NT2/D1 (cell line): ENCODE results near the gene PAGE4.

Source experiments
- DNase-seq: peaks from one replicate; pipeline ENCODE4 v3.0.0-alpha.2; 2011; ENCODE audit warnings: low read depth, low spot score
- H3K27me3 ChIP-seq: 2 replicates; pipeline ENCODE4 v1.6.0; 2011; ENCODE audit warnings: mild to moderate bottlenecking; ENCODE audit not compliant: insufficient read length, insufficient read depth
- H3K36me3 ChIP-seq: 2 replicates; pipeline ENCODE4 v1.6.1; 2011; ENCODE audit warnings: mild to moderate bottlenecking, low read length, mixed read lengths; ENCODE audit not compliant: insufficient read depth, insufficient read length
- H3K4me1 ChIP-seq: 2 replicates; pipeline ENCODE4 v1.5.1; 2011; ENCODE audit not compliant: insufficient read depth, insufficient read length
- H3K4me3 ChIP-seq: 2 replicates; pipeline ENCODE4 v1.5.1; 2011; ENCODE audit warnings: low read depth; ENCODE audit not compliant: insufficient read length
- H3K9ac ChIP-seq: 2 replicates; pipeline ENCODE4 v1.6.0; 2011; ENCODE audit warnings: low read depth; ENCODE audit not compliant: insufficient read length
- H3K9me3 ChIP-seq: 2 replicates; pipeline ENCODE4 v1.5.1; 2011; ENCODE audit warnings: mild to moderate bottlenecking, low read length; ENCODE audit not compliant: insufficient read depth
- SUZ12 ChIP-seq: IDR thresholded peaks from 2 replicates; pipeline ENCODE4 v1.6.1; 2011; ENCODE audit not compliant: insufficient read length, insufficient read depth; ENCODE audit errors: extremely low read depth
- YY1 ChIP-seq: IDR thresholded peaks from 2 replicates; pipeline ENCODE4 v1.6.1; 2011; ENCODE audit not compliant: insufficient read length, insufficient read depth
- ZNF274 ChIP-seq: IDR thresholded peaks from 2 replicates; pipeline ENCODE4 v1.6.1; 2011; ENCODE audit warnings: mild to moderate bottlenecking, low read depth, low read length

The PAGE4 gene

DNA sequence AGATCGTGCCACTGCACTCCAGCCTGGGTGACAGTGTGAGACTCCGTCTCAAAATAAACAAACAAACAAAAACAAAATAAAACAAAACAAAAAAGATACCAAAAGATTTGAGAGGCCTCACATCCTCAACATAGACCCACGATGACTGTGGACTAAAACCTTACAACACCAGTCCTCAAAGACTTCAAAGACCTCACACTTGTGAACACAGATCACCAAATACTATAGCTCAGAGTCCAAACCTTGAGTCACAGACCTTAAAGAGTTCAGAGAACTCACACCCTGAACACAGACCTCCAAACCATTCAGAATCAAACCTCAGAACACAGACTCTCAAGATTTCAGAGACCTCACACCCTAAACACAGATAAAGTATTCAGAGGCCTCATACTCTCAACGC, 12.7 kb upstream of the PAGE4 start:
- no peak for DNase-seq
- no peak overlapping the region for H3K9ac ChIP-seq
- H3K36me3 ChIP-seq: no peaks in the 10 kb centered on the region
- H3K4me3 ChIP-seq: no peak overlapping the region
- H3K27me3 ChIP-seq: no peaks in the 10 kb centered on the region
- TF ChIP-seq ZNF274 (no peak), SUZ12 (no peak), YY1 (no peak)
- no peaks in the 10 kb centered on the region for H3K9me3 ChIP-seq
- H3K4me1 ChIP-seq: no peaks in the 10 kb centered on the region

DNA sequence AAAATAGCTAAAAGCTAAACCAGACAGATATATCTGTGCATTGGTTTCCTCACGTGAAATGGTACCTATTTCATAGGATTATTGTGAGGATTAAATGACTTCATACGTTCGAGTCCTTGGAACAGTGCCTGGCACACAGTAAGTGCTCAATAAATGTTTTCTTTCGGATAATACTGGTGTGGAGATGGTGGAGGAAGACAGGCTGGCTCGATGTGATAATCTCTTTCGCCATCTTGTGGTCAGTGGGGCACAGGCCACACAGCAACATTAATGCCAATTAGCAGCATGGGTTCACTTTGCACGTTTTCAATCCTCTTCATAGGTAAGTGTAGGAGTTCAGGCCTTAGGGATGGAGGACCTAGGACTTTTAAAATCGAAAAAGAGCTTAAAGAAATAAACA, 9.3 kb downstream of the PAGE4 start:
- Histone ChIP-seq H3K36me3 (no peaks in the 10 kb centered on the region), H3K4me3 (no peak overlapping the region), H3K27me3 (no peaks in the 10 kb centered on the region), H3K9ac (no peak overlapping the region), H3K4me1 (no peaks in the 10 kb centered on the region), H3K9me3 (no peaks in the 10 kb centered on the region)
- DNase-seq: peak; percentile 16
- TF ChIP-seq SUZ12 (no peak), YY1 (no peak), ZNF274 (no peak)

DNA sequence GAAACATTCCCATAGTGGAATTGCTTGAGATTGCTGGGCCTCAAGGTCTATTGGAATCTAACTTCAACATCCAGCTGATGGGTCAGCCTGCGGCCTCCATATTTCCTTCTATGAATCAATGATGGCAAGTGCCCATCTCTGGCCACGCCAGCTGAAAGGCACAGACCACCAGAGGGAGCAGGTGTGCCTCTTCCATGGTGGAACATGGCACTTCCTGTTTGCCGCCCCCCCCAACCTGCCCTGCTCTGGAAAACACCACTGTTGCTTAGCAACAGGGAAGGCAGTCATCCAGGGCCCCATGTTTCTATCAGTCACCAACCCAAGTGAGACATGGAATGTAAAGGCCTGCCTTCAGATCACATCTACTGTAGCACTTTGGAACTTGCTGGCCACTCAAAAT, 11.6 kb downstream of the PAGE4 start:
- Histone ChIP-seq H3K36me3 (no peaks in the 10 kb centered on the region), H3K4me1 (no peaks in the 10 kb centered on the region), H3K4me3 (no peak overlapping the region), H3K9me3 (no peaks in the 10 kb centered on the region), H3K27me3 (no peaks in the 10 kb centered on the region), H3K9ac (no peak overlapping the region)
- peak; percentile 65 for DNase-seq
- TF ChIP-seq SUZ12 (no peak), ZNF274 (no peak), YY1 (no peak)

DNA sequence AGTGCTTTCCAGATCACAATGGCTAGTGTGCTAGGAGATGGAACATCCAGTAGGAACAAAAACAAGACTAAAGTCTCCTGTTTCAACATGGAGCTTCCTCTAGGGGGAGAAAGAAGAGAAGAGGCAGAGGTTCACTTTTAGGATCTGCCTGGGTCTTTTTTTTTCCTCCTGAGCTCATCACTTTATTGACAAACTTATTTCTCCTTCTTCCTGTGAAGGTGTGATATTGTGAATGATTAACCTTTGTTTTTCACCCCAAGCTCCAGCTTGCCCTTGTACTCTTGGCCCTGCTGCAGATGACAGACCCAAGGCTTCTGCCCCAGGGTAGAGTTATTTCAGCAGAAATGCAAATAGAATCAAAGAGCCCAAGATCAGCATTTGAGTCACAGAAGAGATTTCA, 13.5 kb downstream of the PAGE4 start:
- no peaks in the 10 kb centered on the region for H3K4me1 ChIP-seq
- no peaks in the 10 kb centered on the region for H3K27me3 ChIP-seq
- H3K9ac ChIP-seq: no peak overlapping the region
- H3K9me3 ChIP-seq: no peaks in the 10 kb centered on the region; the same call in none of the 2 replicates
- no peak for DNase-seq
- no peak overlapping the region for H3K4me3 ChIP-seq
- TF ChIP-seq YY1: no peak
- TF ChIP-seq SUZ12: no peak
- TF ChIP-seq ZNF274: no peak
- H3K36me3 ChIP-seq: no peaks in the 10 kb centered on the region

DNA sequence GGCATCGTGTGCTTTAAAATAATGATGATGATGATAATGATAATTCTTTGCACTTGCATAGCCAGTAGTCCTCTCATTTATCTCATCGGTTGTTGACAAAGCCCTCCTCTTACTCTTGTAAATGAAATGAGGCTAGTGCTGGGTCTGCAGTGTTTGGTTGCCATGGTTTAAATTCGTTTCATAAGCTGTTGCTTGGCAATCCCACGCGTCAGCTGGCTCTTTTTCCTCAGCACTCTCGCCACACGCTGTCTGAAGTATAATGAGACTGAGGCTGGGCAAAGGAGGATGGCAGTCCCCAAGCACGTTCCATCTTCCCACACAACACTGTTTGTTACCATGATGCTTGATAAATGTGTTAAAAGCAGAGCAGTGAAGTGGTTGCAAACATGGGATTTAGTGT, 15.5 kb downstream of the PAGE4 start:
- H3K27me3 ChIP-seq: no peaks in the 10 kb centered on the region
- H3K9ac ChIP-seq: no peak overlapping the region

DNA sequence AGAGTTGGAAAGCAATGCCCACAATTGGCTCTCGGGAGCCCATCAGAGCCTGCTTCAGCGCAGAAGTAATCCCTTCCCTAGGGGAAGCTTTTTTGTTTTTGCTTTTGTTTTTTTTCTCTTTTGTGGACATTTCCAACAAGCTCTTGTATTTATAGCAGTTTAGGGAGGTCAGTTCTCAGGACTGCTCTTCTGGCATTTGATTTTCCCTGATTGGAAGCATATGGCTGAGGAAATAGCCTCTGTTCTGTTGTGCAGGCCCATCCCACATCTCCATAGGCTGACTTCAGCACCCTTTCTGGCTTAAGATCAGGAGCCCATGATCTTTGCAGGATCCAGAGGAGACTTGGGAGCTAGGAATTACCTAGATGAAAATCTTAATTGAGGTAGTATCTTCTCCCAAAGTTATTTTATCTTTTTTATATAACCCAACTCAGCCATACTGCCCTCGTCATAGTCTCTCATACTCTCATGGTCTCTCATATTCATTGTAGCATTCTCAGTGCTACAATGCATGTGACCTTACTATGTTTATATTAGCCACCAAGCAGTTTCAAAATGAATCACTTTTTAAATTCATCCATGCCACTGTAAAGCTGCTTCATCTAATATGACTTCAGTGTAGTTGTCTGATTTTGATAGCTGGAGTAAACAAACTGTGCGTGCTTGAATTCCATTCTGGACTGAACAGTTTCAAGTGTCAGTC, 16.7 kb downstream of the PAGE4 start:
- TF ChIP-seq SUZ12 (no peak), YY1 (no peak), ZNF274 (no peak)
- no peaks in the 10 kb centered on the region for H3K27me3 ChIP-seq
- H3K4me3 ChIP-seq: no peak overlapping the region
- no peak overlapping the region for H3K9ac ChIP-seq
- no peaks in the 10 kb centered on the region for H3K36me3 ChIP-seq
- peaks cover 19% of the 10 kb centered on the region for H3K9me3 ChIP-seq
- H3K4me1 ChIP-seq: no peaks in the 10 kb centered on the region
- DNase-seq: no peak

More for the DNA sequence above, 15.5 kb downstream of the PAGE4 start:
- H3K9me3 ChIP-seq: peaks cover 19% of the 10 kb centered on the region
- TF ChIP-seq YY1 (no peak), SUZ12 (no peak), ZNF274 (no peak)
- no peak for DNase-seq
- no peak overlapping the region for H3K4me3 ChIP-seq
- H3K4me1 ChIP-seq: no peaks in the 10 kb centered on the region
- H3K36me3 ChIP-seq: no peaks in the 10 kb centered on the region

DNA sequence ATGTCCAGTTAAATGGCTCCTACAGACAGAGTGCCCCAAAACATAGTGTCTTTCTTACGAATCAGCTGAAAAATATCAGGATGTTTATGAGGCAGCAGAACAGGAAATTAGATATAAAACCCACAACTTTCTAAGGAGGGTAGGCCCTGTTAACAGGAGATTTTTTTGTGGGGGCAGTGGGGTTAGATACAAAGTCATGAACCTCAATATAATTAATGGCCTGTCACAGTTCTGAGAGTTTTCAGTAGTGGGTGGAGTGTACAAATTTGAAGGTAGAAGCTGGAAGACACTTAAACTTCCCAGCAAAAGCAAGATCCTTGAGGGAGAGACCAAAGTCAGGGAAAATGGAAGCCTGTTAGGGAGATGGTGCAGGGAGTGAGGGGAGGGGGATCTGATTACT, 17.4 kb downstream of the PAGE4 start:
- TF ChIP-seq SUZ12 (no peak), YY1 (no peak), ZNF274 (no peak)
- no peaks in the 10 kb centered on the region for H3K36me3 ChIP-seq
- no peaks in the 10 kb centered on the region for H3K27me3 ChIP-seq
- H3K4me3 ChIP-seq: no peak overlapping the region
- DNase-seq: no peak
- H3K9ac ChIP-seq: no peak overlapping the region
- H3K4me1 ChIP-seq: no peaks in the 10 kb centered on the region
- H3K9me3 ChIP-seq: peaks cover 19% of the 10 kb centered on the region

DNA sequence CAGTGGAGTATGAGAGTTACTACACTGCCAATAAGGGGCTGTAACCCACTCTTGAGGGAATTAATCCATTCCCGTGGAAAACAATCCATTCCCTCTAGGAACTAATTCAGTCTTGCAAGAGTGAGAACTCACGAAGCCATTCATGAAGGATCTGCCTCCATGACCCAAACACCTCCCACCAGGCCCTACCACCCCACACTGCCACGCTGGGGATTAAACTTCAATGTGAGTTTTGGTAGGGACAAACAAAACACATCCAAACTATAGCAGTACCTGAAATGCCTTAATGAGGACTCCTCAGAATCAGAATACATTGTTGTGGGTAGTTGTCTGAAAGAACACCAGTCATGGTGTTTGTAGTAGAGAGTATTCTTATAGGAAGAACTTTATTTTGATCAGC, 19.2 kb downstream of the PAGE4 start:
- H3K27me3 ChIP-seq: no peaks in the 10 kb centered on the region
- H3K9ac ChIP-seq: no peak overlapping the region
- no peaks in the 10 kb centered on the region for H3K4me1 ChIP-seq
- no peaks in the 10 kb centered on the region for H3K36me3 ChIP-seq
- H3K9me3 ChIP-seq: peaks cover 19% of the 10 kb centered on the region
- peak; percentile 75 for TF ChIP-seq ZNF274
- no peak for TF ChIP-seq SUZ12
- no peak for TF ChIP-seq YY1
- no peak overlapping the region for H3K4me3 ChIP-seq
- no peak for DNase-seq
